Activated CD4-positive, alpha-beta T cell treated with anti-CD3 and anti-CD28 coated beads for 36 hours (primary cell): Measurements from ENCODE around the gene KIAA2012. TPM values are rescaled to one million over a fixed set of nuclear protein-coding genes. Genes with fewer than 3 reads are reported as not detected.
"Not testable (repeated sequence)": the region's sequence is repeated elsewhere in the genome, so short reads cannot be mapped to it uniquely, and the experiment has no call there.

Experiments
- ATAC-seq: fragments of 200-7000 bp; cut with Tn5 transposase; one replicate; pipeline ENCODE4 v1.10.0; 2021; ENCODE audit warnings: mild to moderate bottlenecking, moderate library complexity
- CTCF ChIA-PET: fragments of 350-600 bp; sonication (Branson Sonifier 250); formaldehyde crosslinking; loops from one replicate; lab custom pipeline; 2021; ENCODE audit warnings: antibody characterized with exemption; lab: Charles Lee
- POLR2A ChIA-PET: fragments of 350-600 bp; sonication (Branson Sonifier 250); formaldehyde crosslinking; loops from one replicate; lab custom pipeline; 2021; ENCODE audit warnings: antibody characterized with exemption, inconsistent platforms; lab: Charles Lee
- DNase-seq: peaks from one replicate; pipeline ENCODE4 v3.0.0-alpha.2; 2020
- H3K27ac Mint-ChIP-seq: one replicate; pipeline ENCODE4 v1.8.0; 2021; ENCODE audit warnings: mixed read lengths
- H3K27me3 Mint-ChIP-seq: one replicate; pipeline ENCODE4 v1.8.0; 2021; ENCODE audit warnings: mixed read lengths
- H3K36me3 Mint-ChIP-seq: one replicate; pipeline ENCODE4 v1.8.0; 2021; ENCODE audit warnings: low read depth, mixed read lengths
- H3K4me1 Mint-ChIP-seq: one replicate; pipeline ENCODE4 v1.8.0; 2021; ENCODE audit warnings: mixed read lengths
- H3K4me3 Mint-ChIP-seq: one replicate; pipeline ENCODE4 v1.8.0; 2021; ENCODE audit warnings: mild to moderate bottlenecking, moderate library complexity, mixed read lengths
- H3K9me3 Mint-ChIP-seq: one replicate; pipeline ENCODE4 v1.8.0; 2021; ENCODE audit warnings: low read depth, mixed read lengths
- intact Hi-C, 2 experiments: fragments of 100-400 bp; cut with DNase I in 1 of 2; cut with micrococcal nuclease in 1 of 2; formaldehyde crosslinking; loops; one replicate each; pipeline versions ENCODE4 v1.14.2 to v1.15.1; 2022 to 2024; cut with DNase I, micrococcal nuclease
- total RNA-seq, 2 experiments: library from RNA; stranded (reverse); gene quantifications; one replicate each; pipeline ENCODE4 v1.2.3, GENCODE V29; 2021

Gene KIAA2012
- total RNA-seq, 2 experiments from 2014 or later: not detected

GRCh38 chr2:202215179-202215578 is 142.1 kb downstream of the KIAA2012 start:
- ChIA-PET POLR2A (no interaction called here), CTCF (interaction anchor here (0.7 to 1.0 kb wide), 3 partner anchors 11 to 850 kb away, joined by 3 read pairs; no protein-coding TSS in a partner anchor)
- H3K4me1 Mint-ChIP-seq: peaks cover 2% of the 10 kb centered on the region
- no peaks in the 10 kb centered on the region for H3K27me3 Mint-ChIP-seq
- H3K27ac Mint-ChIP-seq: no peak overlapping the region
- peaks cover 23% of the 10 kb centered on the region for H3K36me3 Mint-ChIP-seq
- intact Hi-C loops: no loop called here
- H3K9me3 Mint-ChIP-seq: no peaks in the 10 kb centered on the region
- ATAC-seq (no peak), DNase-seq (no peak)
- no peak overlapping the region for H3K4me3 Mint-ChIP-seq

DNA sequence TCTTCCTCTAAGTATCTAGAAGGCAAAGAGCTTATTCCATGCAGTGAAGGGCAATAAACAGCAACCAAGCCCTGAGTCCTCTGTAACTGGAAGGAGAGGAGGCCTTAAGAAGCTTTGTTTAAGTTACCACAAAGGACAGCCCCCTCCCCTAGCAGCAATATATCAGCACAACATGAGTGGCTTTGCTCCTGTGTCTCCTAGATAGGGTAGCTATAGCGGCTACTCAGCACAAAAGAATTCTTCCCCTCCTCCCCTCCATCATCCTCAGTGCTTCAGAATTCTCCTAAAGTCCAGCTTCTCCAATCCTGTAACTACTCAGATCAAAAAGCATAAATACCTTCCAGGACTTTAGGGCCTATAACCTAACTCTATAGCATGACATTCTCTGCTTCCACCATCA is 148.8 kb downstream of the KIAA2012 start:
- POLR2A ChIA-PET: interaction anchor here (0.8 kb wide), 1 partner anchor 62 kb away, joined by 6 read pairs; no protein-coding TSS in a partner anchor

GRCh38 chr2:202237787-202238233 is 164.8 kb downstream of the KIAA2012 start:
- CTCF ChIA-PET: interaction anchor here (0.9 to 1.6 kb wide), 4 partner anchors 8 to 35 kb away, joined by 3 to 4 read pairs (median 3); no protein-coding TSS in a partner anchor
- Mint-ChIP-seq H3K4me1 (peaks cover 32% of the 10 kb centered on the region), H3K36me3 (peaks cover 8% of the 10 kb centered on the region), H3K9me3 (no peaks in the 10 kb centered on the region), H3K4me3 (peak overlapping the region; percentile 98), H3K27me3 (no peaks in the 10 kb centered on the region), H3K27ac (peak overlapping the region; percentile 91)
- DNase-seq (peak; percentile 49), ATAC-seq (peak; percentile 31)
- intact Hi-C loops: loop anchor here (1.0 to 5.0 kb wide), 7 partner anchors 27 to 777 kb away; partner anchors contain the start of genes NOP58 (in 2 of the 2), BMPR2 (in 1 of the 2), ICA1L (in 1 of the 2) and NBEAL1 (in 1 of the 2)
- POLR2A ChIA-PET: interaction anchor here (0.9 to 2.5 kb wide), 4 partner anchors 26 to 30 kb away, joined by 3 to 8 read pairs (median 4); no protein-coding TSS in a partner anchor

More for the DNA sequence above, 148.8 kb downstream of the KIAA2012 start:
- peaks cover 39% of the 10 kb centered on the region for H3K36me3 Mint-ChIP-seq
- no peaks in the 10 kb centered on the region for H3K27me3 Mint-ChIP-seq
- no peak overlapping the region for H3K4me3 Mint-ChIP-seq
- intact Hi-C loops: no loop called here
- CTCF ChIA-PET: interaction anchor here (0.5 to 1.7 kb wide), 7 partner anchors 8 to 511 kb away, joined by 3 to 5 read pairs (median 3); no protein-coding TSS in a partner anchor
- H3K4me1 Mint-ChIP-seq: peaks cover 25% of the 10 kb centered on the region
- H3K27ac Mint-ChIP-seq: peak overlapping the region; percentile 1
- DNase-seq (no peak), ATAC-seq (no peak)
- no peaks in the 10 kb centered on the region for H3K9me3 Mint-ChIP-seq

DNA sequence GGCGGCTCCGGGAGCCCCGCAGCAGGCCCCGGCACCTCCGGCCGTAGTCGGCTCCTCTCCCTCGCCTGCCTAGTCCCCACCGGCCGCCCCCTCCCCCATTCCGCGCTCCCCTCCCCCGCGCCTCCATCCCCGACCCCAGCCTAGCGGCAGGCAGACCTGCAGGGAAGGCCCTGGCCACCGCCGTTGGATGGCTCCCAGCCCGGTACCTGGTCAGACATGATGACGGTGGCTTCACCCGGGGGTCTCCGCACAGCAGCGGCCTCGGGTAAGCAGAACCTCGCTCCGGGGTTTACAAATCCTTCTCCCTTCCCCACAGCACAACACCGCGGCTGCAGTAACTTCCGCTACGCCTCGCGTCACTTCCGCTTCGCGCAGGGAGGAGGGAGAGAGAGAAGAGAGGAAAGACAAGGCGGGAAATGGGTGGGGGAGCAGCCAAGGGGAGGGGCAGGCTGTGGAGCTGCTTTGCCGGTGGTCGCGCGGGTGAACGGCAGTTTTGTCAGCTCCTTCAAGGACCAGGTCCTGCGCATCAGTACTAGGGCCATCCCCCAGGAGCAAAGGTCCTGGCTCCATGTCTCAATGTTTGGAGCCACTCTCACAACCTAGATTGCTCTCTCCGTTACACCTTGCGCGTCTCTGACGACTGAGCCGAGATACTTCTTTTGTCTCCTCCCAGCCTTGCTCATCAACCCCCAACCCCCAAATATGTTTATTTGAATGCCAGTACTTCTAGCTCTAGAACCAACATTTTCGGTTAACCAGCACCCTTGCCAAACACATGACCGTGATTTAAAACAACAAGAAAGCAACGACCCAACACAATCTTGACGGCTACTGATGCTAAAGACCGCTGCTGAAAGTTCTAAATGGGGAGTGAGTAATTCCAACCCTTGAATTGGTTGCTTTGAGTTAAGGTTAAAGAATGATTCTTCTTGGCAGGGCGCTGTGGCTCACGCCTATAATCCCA is 165.5 kb downstream of the KIAA2012 start, which contains the start of gene SUMO1:
Gene SUMO1 (minus strand): TSS at position 364 of the 964 bp plus-strand sequence. CDS start 146 bp downstream, at position 218.
- ChIA-PET CTCF (interaction anchor here (0.9 to 1.0 kb wide), 3 partner anchors 9 to 34 kb away, joined by 3 to 4 read pairs (median 3); no protein-coding TSS in a partner anchor), POLR2A (interaction anchor here (0.9 to 2.5 kb wide), 4 partner anchors 26 to 30 kb away, joined by 3 to 8 read pairs (median 4); no protein-coding TSS in a partner anchor)
- ATAC-seq (peak; percentile 93), DNase-seq (peak; percentile 95)
- H3K4me1 Mint-ChIP-seq: peaks cover 28% of the 10 kb centered on the region
- peak within 1 kb of the TSS; percentile 98 for H3K4me3 Mint-ChIP-seq
- intact Hi-C loops: loop anchor here (1.0 to 5.0 kb wide), 7 partner anchors 27 to 776 kb away; partner anchors contain the start of genes NOP58 (in 2 of the 2), BMPR2 (in 1 of the 2), ICA1L (in 1 of the 2) and NBEAL1 (in 1 of the 2)
- H3K27ac Mint-ChIP-seq: peak within 1 kb of the TSS; percentile 97
- no peaks in the 10 kb centered on the region for H3K27me3 Mint-ChIP-seq
- H3K36me3 Mint-ChIP-seq: peaks cover 8% of the 10 kb centered on the region
- no peaks in the 10 kb centered on the region for H3K9me3 Mint-ChIP-seq

GRCh38 chr2:202247710-202248109 is 174.7 kb downstream of the KIAA2012 start:
- H3K36me3 Mint-ChIP-seq, H3K4me1 Mint-ChIP-seq, H3K27ac Mint-ChIP-seq, H3K9me3 Mint-ChIP-seq, DNase-seq, intact Hi-C loops, H3K27me3 Mint-ChIP-seq, POLR2A ChIA-PET, ATAC-seq, H3K4me3 Mint-ChIP-seq: not testable (repeated sequence)
- CTCF ChIA-PET: interaction anchor here (1.3 to 1.6 kb wide), 2 partner anchors 14 to 31 kb away, joined by 3 read pairs; no protein-coding TSS in a partner anchor

GRCh38 chr2:202249521-202250253 is 176.6 kb downstream of the KIAA2012 start:
- ATAC-seq (no peak), DNase-seq (no peak)
- intact Hi-C loops: no loop called here
- Mint-ChIP-seq H3K36me3 (no peaks in the 10 kb centered on the region), H3K9me3 (no peaks in the 10 kb centered on the region), H3K4me1 (peaks cover 5% of the 10 kb centered on the region), H3K4me3 (no peak overlapping the region), H3K27ac (no peak overlapping the region), H3K27me3 (no peaks in the 10 kb centered on the region)
- CTCF ChIA-PET: interaction anchor here (0.8 kb wide), 1 partner anchor 45 kb away, joined by 3 read pairs; no protein-coding TSS in a partner anchor
- POLR2A ChIA-PET: no interaction called here

GRCh38 chr2:202251494-202251893 is 178.4 kb downstream of the KIAA2012 start:
- CTCF ChIA-PET: interaction anchor here (1.4 kb wide), 1 partner anchor 10 kb away, joined by 3 read pairs; no protein-coding TSS in a partner anchor
- no peak for ATAC-seq

More at GRCh38 chr2:202251494-202251893, 178.4 kb downstream of the KIAA2012 start:
- Mint-ChIP-seq H3K4me1 (peaks cover 5% of the 10 kb centered on the region), H3K27ac (no peak overlapping the region), H3K9me3 (no peaks in the 10 kb centered on the region), H3K36me3 (no peaks in the 10 kb centered on the region), H3K27me3 (no peaks in the 10 kb centered on the region), H3K4me3 (no peak overlapping the region)
- intact Hi-C loops: no loop called here
- POLR2A ChIA-PET: no interaction called here
- DNase-seq: no peak

Other genes starting within 250 kb of the KIAA2012 start
- gene FZD7, start 39.4 kb upstream of the KIAA2012 start, total RNA-seq: under 1 TPM; 0.58 to 0.94 TPM
- gene SUMO1, start 165.3 kb downstream of the KIAA2012 start, total RNA-seq: 100 to 1,000 TPM; 132 to 164 TPM
- 100 to 1,000 TPM; 160 to 180 TPM for gene NOP58, start 192.5 kb downstream of the KIAA2012 start, total RNA-seq